ENCODE data around the gene KLHL29. TPM values are rescaled to one million over a fixed set of nuclear protein-coding genes. Genes with fewer than 3 reads are reported as not detected.

Gene KLHL29
- total and polyA plus RNA-seq, 8 donors = 1.8 to 10.5 (median 2.8) TPM

GRCh38 chr2:23484767-23485166 is 99.8 kb downstream of the KLHL29 start:
- Histone ChIP-seq H3K9me3 (no peaks in the 10 kb centered on the region), H3K4me1 (peaks cover 0 to 3% of the 10 kb centered on the region in 2 donors), H3K36me3 (no peaks in the 10 kb centered on the region), H3K4me3 (no peak overlapping the region), H3K27me3 (peaks cover 0 to 5% of the 10 kb centered on the region in 2 donors), H3K27ac (no peak overlapping the region)
- ATAC-seq (no peak), DNase-seq (peak in 1 of 4 donors; percentile 13)
- intact Hi-C loops (cut with DNase I) = no loop called here
- no peak for TF ChIP-seq CTCF (IDR thresholded peaks at IDR 0.05)

GRCh38 chr2:23485261-23485660 is 100.3 kb downstream of the KLHL29 start:
- H3K9me3 ChIP-seq = no peaks in the 10 kb centered on the region
- intact Hi-C loops (cut with DNase I) = no loop called here
- H3K36me3 ChIP-seq = no peaks in the 10 kb centered on the region
- no peak for ATAC-seq
- peaks cover 0 to 3% of the 10 kb centered on the region in 2 donors for H3K4me1 ChIP-seq
- H3K4me3 ChIP-seq = no peak overlapping the region
- no peak for TF ChIP-seq CTCF (IDR thresholded peaks at IDR 0.05)
- peak in 1 of 4 donors; percentile 7 for DNase-seq
- peaks cover 0 to 8% of the 10 kb centered on the region in 2 donors for H3K27me3 ChIP-seq
- no peak overlapping the region for H3K27ac ChIP-seq

GRCh38 chr2:23485841-23486683 is 101.1 kb downstream of the KLHL29 start:
- TF ChIP-seq CTCF (IDR thresholded peaks at IDR 0.05) = no peak
- ATAC-seq (no peak), DNase-seq (peak in 1 of 4 donors; percentile 22)
- Histone ChIP-seq H3K27ac (no peak overlapping the region), H3K4me1 (peaks cover 0 to 2% of the 10 kb centered on the region in 2 donors), H3K36me3 (no peaks in the 10 kb centered on the region), H3K27me3 (peaks cover 0 to 10% of the 10 kb centered on the region in 2 donors), H3K9me3 (no peaks in the 10 kb centered on the region), H3K4me3 (no peak overlapping the region)
- intact Hi-C loops (cut with DNase I) = no loop called here

- intact Hi-C loops (cut with DNase I) = no loop called here
- DNase-seq (peak in 1 of 4 donors; percentile 27), ATAC-seq (no peak)
- Histone ChIP-seq H3K4me1 (no peaks in the 10 kb centered on the region), H3K27ac (no peak overlapping the region), H3K36me3 (no peaks in the 10 kb centered on the region), H3K27me3 (peaks cover 0 to 11% of the 10 kb centered on the region in 2 donors), H3K9me3 (no peaks in the 10 kb centered on the region), H3K4me3 (no peak overlapping the region)
- no peak for TF ChIP-seq CTCF (IDR thresholded peaks at IDR 0.05)
Measured at GRCh38 chr2:23486684-23487075, 101.7 kb downstream of the KLHL29 start.

DNA sequence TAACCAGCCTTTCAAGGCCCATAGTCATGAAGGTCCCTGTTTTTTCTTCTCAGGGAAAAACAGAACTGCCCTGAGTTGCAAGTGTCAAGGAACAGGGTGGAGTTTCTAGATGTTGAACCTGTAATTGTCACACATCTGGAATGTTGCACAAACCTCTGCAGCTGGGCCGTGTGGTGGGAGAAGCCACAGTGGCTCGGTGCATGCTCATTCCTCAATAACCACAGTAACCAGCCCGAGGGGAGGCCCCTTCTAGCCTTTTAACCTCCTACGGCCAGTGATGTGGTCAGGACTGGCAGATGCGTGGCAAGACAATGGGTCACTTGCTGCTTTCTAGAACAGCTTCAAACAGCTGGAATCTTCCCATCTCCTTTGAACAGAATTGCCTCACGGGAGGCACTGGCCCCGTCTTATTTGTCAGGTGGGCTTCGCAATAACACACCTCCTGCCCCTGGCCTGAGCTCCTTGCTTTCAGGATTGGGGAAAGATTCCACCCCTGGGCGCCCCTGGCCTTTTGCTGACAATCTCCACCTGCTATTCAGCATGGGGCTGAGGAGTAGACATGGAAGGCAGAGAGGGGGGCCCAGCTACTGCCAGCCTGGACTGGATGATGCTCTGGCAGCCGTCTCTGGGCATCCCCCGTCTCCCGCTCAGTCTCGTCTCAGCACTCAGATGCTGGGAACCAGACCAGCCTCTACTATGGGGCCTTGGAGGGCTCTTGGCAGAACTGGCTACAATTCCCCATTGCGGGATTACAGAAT is 102.9 kb downstream of the KLHL29 start:
- ATAC-seq = no peak
- H3K4me3 ChIP-seq = no peak overlapping the region
- H3K9me3 ChIP-seq = no peaks in the 10 kb centered on the region
- no peak for TF ChIP-seq CTCF (IDR thresholded peaks at IDR 0.05)
- H3K27ac ChIP-seq = no peak overlapping the region
- intact Hi-C loops (cut with DNase I) = no loop called here
- no peaks in the 10 kb centered on the region for H3K4me1 ChIP-seq
- no peaks in the 10 kb centered on the region for H3K36me3 ChIP-seq
- peaks cover 0 to 11% of the 10 kb centered on the region in 2 donors for H3K27me3 ChIP-seq
- DNase-seq = peak in 1 of 4 donors; percentile 25
